Neuronal stem cell (in vitro differentiated cells): ENCODE results near the gene PPM1M.

Experiments
- DNase-seq: peaks from one replicate; pipeline ENCODE4 v3.0.0-alpha.2; 2013; ENCODE audit warnings: low spot score
- H2AFZ ChIP-seq: one replicate; pipeline ENCODE4 v1.6.1; 2013; ENCODE audit warnings: mild to moderate bottlenecking, low read length, inconsistent platforms
- H2AK5ac ChIP-seq: 2 replicates; pipeline ENCODE4 v1.6.1; 2013; ENCODE audit warnings: low read depth, mild to moderate bottlenecking, inconsistent platforms, low read length, moderate library complexity, mixed read lengths
- H2BK120ac ChIP-seq: 2 replicates; pipeline ENCODE4 v1.6.1; 2013; ENCODE audit warnings: low read depth, mild to moderate bottlenecking, inconsistent platforms, low read length, moderate library complexity, mixed read lengths
- H2BK12ac ChIP-seq: one replicate; pipeline ENCODE4 v1.6.1; 2013; ENCODE audit warnings: low read length, inconsistent platforms
- H2BK15ac ChIP-seq: 2 replicates; pipeline ENCODE4 v1.6.1; 2013; ENCODE audit warnings: mild to moderate bottlenecking, low read length, inconsistent platforms, mixed read lengths
- H2BK5ac ChIP-seq: one replicate; pipeline ENCODE4 v1.6.1; 2013; ENCODE audit warnings: inconsistent platforms, mild to moderate bottlenecking, low read length, moderate library complexity
- H3K14ac ChIP-seq: one replicate; pipeline ENCODE4 v1.6.1; 2013; ENCODE audit warnings: low read length, inconsistent platforms
- H3K18ac ChIP-seq: 2 replicates; pipeline ENCODE4 v1.6.1; 2013; ENCODE audit warnings: low read length, inconsistent platforms
- H3K23ac ChIP-seq: 2 replicates; pipeline ENCODE4 v1.6.1; 2013; ENCODE audit warnings: low read depth, mild to moderate bottlenecking, mixed read lengths, low read length, inconsistent platforms; ENCODE audit not compliant: poor library complexity
- H3K27ac ChIP-seq: replicated peaks from 3 replicates; pipeline ENCODE4 v1.5.1; 2013; ENCODE audit warnings: low read length, inconsistent platforms
- H3K27me3 ChIP-seq, 3 experiments: 2 replicates each; pipeline ENCODE4 v1.6.1; 2013; ENCODE audit warnings: low read length in 3 of 3, mild to moderate bottlenecking in 2 of 3, inconsistent platforms in 1 of 3, low read depth in 1 of 3, mixed read lengths in 1 of 3, moderate library complexity in 1 of 3; ENCODE audit not compliant: control insufficient read depth in 3 of 3, insufficient read depth in 3 of 3
- H3K36me3 ChIP-seq, 2 donors: replicated peaks in 1 of 2; 2 replicates each; pipeline ENCODE4 v1.6.1; 2013; ENCODE audit warnings: low read length in 2 of 2; ENCODE audit not compliant: control insufficient read depth in 2 of 2, insufficient read depth in 2 of 2
- H3K4ac ChIP-seq: 2 replicates; pipeline ENCODE4 v1.6.1; 2013; ENCODE audit warnings: inconsistent platforms, mild to moderate bottlenecking, low read length, moderate library complexity
- H3K4me1 ChIP-seq, 2 donors: 1 replicate in 1 of 2; 2 replicates in 1 of 2; pipeline ENCODE4 v1.6.1; 2013; ENCODE audit warnings: low read length in 2 of 2, low read depth in 1 of 2; ENCODE audit not compliant: control insufficient read depth in 2 of 2, insufficient read depth in 1 of 2
- H3K4me2 ChIP-seq: one replicate; pipeline ENCODE4 v1.6.1; 2013; ENCODE audit warnings: mild to moderate bottlenecking, low read length, inconsistent platforms; ENCODE audit not compliant: insufficient read depth, poor library complexity, severe bottlenecking
- H3K4me3 ChIP-seq, 2 donors: 2 replicates each; pipeline ENCODE4 v1.5.1; 2013; ENCODE audit warnings: low read length in 2 of 2, mild to moderate bottlenecking in 2 of 2, inconsistent platforms in 1 of 2, moderate library complexity in 1 of 2
- H3K79me1 ChIP-seq: one replicate; pipeline ENCODE4 v1.6.1; 2013; ENCODE audit warnings: low read depth, mild to moderate bottlenecking, inconsistent platforms, low read length, moderate library complexity
- H3K9ac ChIP-seq: one replicate; pipeline ENCODE4 v1.6.1; 2013; ENCODE audit warnings: mild to moderate bottlenecking, low read depth, low read length, inconsistent platforms; ENCODE audit not compliant: poor library complexity
- H3K9me3 ChIP-seq, 2 donors: replicated peaks in 1 of 2; 2 replicates each; pipeline versions ENCODE3 to v1.6.1; 2013; ENCODE audit warnings: low read length in 2 of 2, mild to moderate bottlenecking in 2 of 2, inconsistent platforms in 1 of 2, low read depth in 1 of 2, mixed read lengths in 1 of 2, moderate library complexity in 1 of 2; ENCODE audit not compliant: control insufficient read depth in 2 of 2, insufficient read depth in 1 of 2
- H4K8ac ChIP-seq: one replicate; pipeline ENCODE4 v1.6.1; 2013; ENCODE audit warnings: low read depth, mild to moderate bottlenecking, inconsistent platforms, low read length, moderate library complexity
- H4K91ac ChIP-seq: one replicate; pipeline ENCODE4 v1.6.1; 2013; ENCODE audit warnings: low read length, low read depth, mild to moderate bottlenecking, inconsistent platforms; ENCODE audit not compliant: poor library complexity
- WGBS, 2 donors: extraction: QIAGEN DNeasy Blood & Tissue Kit; methylation state at CpG; one replicate each; pipeline ENCODE4 v1.1.7; 2013; ENCODE audit warnings: missing lambda C conversion rate in 2 of 2, mixed read lengths in 1 of 2; ENCODE audit not compliant: insufficient read length in 2 of 2, insufficient replicate concordance in 1 of 2; ENCODE audit errors: extremely low coverage in 2 of 2; 5-methylcytosine and 5-hydroxymethylcytosine counted together

The PPM1M gene

DNA sequence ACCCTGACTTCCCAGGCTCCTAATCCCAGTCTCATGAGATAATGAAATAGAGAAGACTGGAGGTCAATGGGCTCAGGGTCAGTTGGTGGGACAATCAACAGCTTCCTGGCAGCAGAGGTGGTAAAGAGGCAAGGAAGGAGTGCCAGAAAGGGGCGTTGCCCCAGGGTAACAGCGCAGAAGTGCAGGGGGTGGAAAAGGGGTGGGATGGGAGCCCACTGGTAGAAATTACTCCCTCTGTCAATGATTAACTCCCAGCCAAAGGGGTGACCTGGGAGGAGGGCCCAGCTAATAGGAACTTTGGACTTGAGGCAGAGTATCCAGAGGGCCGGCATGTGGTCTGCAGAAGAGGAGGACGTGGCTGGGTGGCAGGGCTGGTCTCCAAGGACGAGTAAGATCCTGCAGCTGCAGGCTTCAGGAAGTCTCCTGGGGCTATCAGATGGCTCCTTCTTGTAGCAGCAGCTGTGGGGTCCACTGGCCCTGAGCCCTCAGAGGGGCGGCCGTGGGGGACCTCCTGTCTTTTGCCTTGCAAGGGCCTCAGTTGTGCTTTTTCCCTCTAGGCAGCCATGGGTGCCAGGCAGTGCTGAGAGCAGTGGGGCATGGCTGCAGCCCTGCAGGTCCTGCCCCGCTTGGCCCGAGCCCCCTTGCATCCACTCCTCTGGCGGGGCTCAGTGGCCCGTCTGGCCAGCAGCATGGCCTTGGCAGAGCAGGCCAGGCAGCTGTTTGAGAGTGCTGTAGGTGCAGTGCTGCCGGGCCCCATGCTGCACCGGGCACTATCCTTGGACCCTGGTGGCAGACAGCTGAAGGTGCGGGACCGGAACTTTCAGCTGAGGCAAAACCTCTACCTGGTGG is 44.4 kb downstream of the PPM1M start:
- Histone ChIP-seq H3K4me2 (no peak overlapping the region), H2BK12ac (peak overlapping the region; percentile 48), H3K4ac (no peak overlapping the region), H3K14ac (no peak overlapping the region), H3K18ac (no peak overlapping the region), H4K91ac (no peak overlapping the region), H2AK5ac (no peak overlapping the region), H3K27ac (no peak overlapping the region), H3K9ac (peak overlapping the region; percentile 67), H2BK15ac (no peak overlapping the region), H3K4me1 (peaks cover 5 to 10% of the 10 kb centered on the region in 2 donors), H2BK120ac (no peak overlapping the region), H2BK5ac (no peak overlapping the region), H3K79me1 (no peaks in the 10 kb centered on the region), H3K36me3 (peaks cover 10 to 36% of the 10 kb centered on the region in 2 donors), H3K9me3 (no peaks in the 10 kb centered on the region), H4K8ac (no peak overlapping the region), H3K23ac (peak overlapping the region; percentile 56), H2AFZ (no peak overlapping the region), H3K27me3 (no peaks in the 10 kb centered on the region), H3K4me3 (no peak overlapping the region)
- no peak for DNase-seq
- no CpG with 5 or more reads among the region's 15 CpGs for WGBS, 2 donors

DNA sequence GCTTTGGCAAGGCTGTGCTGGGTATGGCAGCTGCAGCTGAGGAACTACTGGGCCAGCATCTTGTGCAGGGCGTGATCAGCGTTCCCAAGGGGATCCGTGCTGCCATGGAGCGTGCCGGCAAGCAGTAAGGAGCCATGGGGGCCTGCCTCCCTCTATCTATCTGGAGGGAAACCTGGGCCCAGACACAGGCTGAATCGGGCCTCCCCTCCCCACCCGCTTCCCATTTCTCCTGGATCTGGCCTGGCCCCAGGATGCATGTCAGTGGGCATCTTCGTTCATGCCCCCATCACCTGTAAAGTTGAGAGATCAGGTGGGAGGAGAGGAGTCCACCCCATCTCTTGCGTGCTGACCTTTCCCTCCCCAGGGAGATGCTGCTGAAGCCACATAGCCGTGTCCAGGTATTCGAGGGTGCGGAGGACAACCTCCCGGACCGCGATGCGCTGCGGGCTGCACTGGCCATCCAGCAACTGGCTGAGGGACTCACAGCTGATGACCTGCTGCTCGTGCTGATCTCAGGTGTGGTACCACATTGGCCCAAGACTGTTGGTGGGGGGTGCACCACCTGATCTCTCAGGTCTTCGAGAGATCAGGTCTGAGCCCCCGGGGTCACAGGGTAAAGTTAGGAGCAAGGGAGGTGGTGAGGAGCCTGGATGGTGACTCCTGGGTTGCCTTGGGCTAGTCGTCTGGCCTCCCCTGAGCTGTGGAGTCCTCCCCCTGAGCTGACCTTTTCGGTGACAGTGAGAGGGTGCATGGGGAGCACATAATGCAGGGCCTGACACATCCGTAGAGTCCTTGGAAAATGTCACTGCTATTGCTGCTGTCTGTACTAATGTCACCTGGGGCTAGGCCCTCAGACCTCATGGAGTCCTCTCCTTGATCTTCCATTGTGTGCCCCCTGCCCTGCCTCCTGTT is 45.3 kb downstream of the PPM1M start:
- peak overlapping the region; percentile 30 for H3K9ac ChIP-seq
- H4K8ac ChIP-seq, result no peak overlapping the region
- WGBS, 2 donors, result no CpG with 5 or more reads among the region's 23 CpGs
- peaks cover 5 to 7% of the 10 kb centered on the region in 2 donors for H3K4me1 ChIP-seq
- H3K18ac ChIP-seq, result no peak overlapping the region
- H2BK15ac ChIP-seq, result no peak overlapping the region
- no peak overlapping the region for H3K4me3 ChIP-seq
- H3K14ac ChIP-seq, result peak overlapping the region; percentile 10
- H2BK12ac ChIP-seq, result peak overlapping the region; percentile 48
- H2AFZ ChIP-seq, result no peak overlapping the region
- no peaks in the 10 kb centered on the region for H3K27me3 ChIP-seq
- DNase-seq, result no peak
- H3K23ac ChIP-seq, result peak overlapping the region; percentile 56
- H3K79me1 ChIP-seq, result no peaks in the 10 kb centered on the region
- H3K36me3 ChIP-seq, result peaks cover 10 to 42% of the 10 kb centered on the region in 2 donors
- H3K9me3 ChIP-seq, result no peaks in the 10 kb centered on the region
- H2BK120ac ChIP-seq, result no peak overlapping the region
- H3K4me2 ChIP-seq, result no peak overlapping the region
- no peak overlapping the region for H3K4ac ChIP-seq
- no peak overlapping the region for H3K27ac ChIP-seq
- no peak overlapping the region for H2BK5ac ChIP-seq
- H4K91ac ChIP-seq, result no peak overlapping the region
- no peak overlapping the region for H2AK5ac ChIP-seq

DNA sequence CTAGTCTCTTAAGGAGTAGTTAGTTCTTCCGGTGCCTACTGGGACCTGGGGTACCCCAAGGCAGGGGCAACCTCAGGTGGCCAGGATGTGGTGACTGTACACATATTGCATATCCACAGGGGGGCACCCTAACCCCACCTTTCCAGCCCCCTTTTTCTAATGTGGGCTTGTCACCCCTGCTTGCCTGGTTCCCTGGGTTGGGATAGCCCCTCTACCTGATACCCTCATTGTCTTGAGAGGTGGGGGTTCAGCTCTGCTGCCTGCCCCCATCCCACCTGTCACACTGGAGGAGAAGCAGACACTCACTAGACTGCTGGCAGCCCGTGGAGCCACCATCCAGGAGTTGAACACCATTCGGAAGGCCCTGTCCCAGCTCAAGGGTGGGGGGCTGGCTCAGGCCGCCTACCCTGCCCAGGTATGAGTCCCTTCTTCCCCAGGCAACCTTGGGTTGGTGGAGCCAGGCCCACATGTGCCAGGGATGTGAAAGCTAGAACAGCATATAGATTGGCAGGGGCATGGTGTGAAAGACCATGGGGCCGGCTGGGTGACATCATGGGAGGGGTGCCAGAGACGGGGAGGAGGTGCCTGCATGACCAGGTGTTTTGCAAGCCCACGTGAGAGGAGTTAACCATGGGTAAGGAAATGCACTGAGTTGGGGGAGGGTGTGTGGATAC is 46.1 kb downstream of the PPM1M start:
- Histone ChIP-seq H3K9ac (no peak overlapping the region), H4K8ac (no peak overlapping the region), H3K18ac (peak overlapping the region; percentile 15), H3K4me1 (peaks cover 5 to 7% of the 10 kb centered on the region in 2 donors), H3K9me3 (no peaks in the 10 kb centered on the region), H2BK15ac (no peak overlapping the region), H3K4me3 (no peak overlapping the region), H2AFZ (no peak overlapping the region), H3K14ac (no peak overlapping the region), H2BK12ac (no peak overlapping the region), H2BK5ac (no peak overlapping the region), H3K4me2 (no peak overlapping the region), H3K79me1 (no peaks in the 10 kb centered on the region), H2AK5ac (no peak overlapping the region), H3K27ac (no peak overlapping the region), H3K4ac (no peak overlapping the region), H2BK120ac (no peak overlapping the region), H4K91ac (no peak overlapping the region), H3K36me3 (peaks cover 10 to 43% of the 10 kb centered on the region in 2 donors), H3K23ac (peak overlapping the region; percentile 6), H3K27me3 (no peaks in the 10 kb centered on the region)
- no CpG with 5 or more reads among the region's 7 CpGs for WGBS, 2 donors
- no peak for DNase-seq
